Measurements from ENCODE around the gene LGR4.
"Not testable (repeated sequence)": the region's sequence is repeated elsewhere in the genome, so short reads cannot be mapped to it uniquely, and the experiment has no call there.

LGR4 gene, protein sequence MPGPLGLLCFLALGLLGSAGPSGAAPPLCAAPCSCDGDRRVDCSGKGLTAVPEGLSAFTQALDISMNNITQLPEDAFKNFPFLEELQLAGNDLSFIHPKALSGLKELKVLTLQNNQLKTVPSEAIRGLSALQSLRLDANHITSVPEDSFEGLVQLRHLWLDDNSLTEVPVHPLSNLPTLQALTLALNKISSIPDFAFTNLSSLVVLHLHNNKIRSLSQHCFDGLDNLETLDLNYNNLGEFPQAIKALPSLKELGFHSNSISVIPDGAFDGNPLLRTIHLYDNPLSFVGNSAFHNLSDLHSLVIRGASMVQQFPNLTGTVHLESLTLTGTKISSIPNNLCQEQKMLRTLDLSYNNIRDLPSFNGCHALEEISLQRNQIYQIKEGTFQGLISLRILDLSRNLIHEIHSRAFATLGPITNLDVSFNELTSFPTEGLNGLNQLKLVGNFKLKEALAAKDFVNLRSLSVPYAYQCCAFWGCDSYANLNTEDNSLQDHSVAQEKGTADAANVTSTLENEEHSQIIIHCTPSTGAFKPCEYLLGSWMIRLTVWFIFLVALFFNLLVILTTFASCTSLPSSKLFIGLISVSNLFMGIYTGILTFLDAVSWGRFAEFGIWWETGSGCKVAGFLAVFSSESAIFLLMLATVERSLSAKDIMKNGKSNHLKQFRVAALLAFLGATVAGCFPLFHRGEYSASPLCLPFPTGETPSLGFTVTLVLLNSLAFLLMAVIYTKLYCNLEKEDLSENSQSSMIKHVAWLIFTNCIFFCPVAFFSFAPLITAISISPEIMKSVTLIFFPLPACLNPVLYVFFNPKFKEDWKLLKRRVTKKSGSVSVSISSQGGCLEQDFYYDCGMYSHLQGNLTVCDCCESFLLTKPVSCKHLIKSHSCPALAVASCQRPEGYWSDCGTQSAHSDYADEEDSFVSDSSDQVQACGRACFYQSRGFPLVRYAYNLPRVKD

GRCh38 chr11:27472398-27473016 lies at the start of gene LGR4:
Gene LGR4, minus strand, starts transcription at chr11:27472790. Its CDS starts 488 bp downstream, at chr11:27472302.
- peak; percentile 95 for DNase-seq

- no peak for DNase-seq
Measured at GRCh38 chr11:27520226-27520625, 47.6 kb upstream of the LGR4 start.

DNA sequence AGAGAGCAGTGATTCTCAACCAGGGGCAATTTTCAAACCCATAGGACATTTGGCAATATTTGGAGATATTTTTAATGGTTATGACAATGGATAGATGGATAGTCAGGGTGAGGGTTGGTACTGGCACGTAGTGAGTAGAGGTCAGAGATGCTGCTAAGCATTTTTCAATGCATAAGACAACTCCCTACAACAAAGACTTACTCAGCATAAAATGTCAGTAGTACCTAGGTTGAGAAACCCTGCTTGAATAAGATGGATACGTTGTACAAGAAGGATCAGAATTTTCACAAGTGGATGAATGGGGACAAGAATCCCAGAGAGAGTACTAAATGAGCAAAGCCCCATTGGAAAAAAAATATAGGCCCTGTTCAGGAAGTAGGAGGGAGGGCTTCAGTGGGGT lies 45.9 kb upstream of the LGR4 start:
- no peak for DNase-seq

GRCh38 chr11:27517490-27517889 lies 44.9 kb upstream of the LGR4 start:
- DNase-seq: not testable (repeated sequence)

DNA sequence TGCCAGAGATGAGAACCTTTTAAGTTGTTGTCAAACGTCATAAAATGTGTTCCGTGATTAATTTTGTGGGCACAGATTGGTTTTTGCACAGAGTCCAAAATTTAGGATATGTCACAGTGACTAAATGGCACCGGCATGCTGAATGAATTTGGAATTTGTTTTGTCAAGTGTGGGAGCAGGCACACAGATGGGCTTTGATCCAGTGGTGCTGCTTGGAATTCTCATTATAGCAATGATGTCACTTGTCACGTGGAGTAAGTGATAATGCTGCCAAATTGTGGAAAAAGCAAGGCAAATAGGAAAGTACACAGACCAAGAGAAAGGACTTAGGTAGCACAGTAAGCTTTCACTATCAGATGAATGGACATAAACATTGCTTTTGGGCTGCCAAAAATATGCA lies 42.0 kb upstream of the LGR4 start:
- no peak for DNase-seq

- no peak for DNase-seq
Measured at GRCh38 chr11:27514076-27514475, 41.5 kb upstream of the LGR4 start.

- DNase-seq: no peak
Measured at GRCh38 chr11:27513389-27513788, 40.8 kb upstream of the LGR4 start.

GRCh38 chr11:27512238-27512637 lies 39.6 kb upstream of the LGR4 start:
- DNase-seq: no peak

GRCh38 chr11:27509908-27510307 lies 37.3 kb upstream of the LGR4 start:
- no peak for DNase-seq

DNA sequence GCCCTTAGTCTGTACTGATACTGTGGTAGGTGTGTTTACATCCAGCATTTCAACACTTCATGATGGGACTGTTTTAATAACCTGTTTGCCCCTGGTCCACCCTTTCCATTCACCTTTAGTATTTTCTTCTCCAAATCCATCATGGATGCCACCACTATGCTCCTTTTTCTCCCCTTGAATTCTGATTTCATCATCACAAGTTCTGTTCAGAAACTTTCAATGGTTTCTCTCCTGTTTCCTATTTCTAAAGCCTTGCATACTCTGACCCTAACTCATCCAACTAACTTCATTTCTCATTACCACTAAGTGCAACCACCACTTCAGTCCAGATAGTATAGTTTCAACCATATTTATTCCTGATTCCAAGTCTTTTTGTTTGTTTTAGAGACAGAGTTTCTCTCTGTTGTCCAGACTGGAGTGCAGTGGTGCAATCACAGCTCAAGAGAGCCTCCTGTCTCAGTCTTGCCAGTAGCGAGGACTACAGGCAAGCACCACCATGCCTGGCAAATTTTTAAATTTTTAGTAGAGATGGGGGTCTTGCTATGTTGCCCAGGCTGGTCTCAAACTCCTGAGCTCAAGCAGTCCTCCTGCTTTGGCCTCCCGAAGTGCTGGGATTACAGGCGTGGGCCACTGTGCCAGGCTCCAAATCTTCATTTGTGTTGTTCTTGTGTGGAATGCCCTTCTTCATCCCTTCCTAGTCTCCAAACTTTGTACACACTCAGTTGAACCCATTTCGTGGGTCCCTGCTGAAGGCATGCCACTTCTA lies 35.1 kb upstream of the LGR4 start:
- no peak for DNase-seq

GRCh38 chr11:27506200-27507182 lies 33.9 kb upstream of the LGR4 start, which contains the start of gene LIN7C:
Gene LIN7C, minus strand, starts transcription at chr11:27506769. Its CDS starts 17 bp downstream, at chr11:27506752.
- DNase-seq: peak; percentile 98

DNA sequence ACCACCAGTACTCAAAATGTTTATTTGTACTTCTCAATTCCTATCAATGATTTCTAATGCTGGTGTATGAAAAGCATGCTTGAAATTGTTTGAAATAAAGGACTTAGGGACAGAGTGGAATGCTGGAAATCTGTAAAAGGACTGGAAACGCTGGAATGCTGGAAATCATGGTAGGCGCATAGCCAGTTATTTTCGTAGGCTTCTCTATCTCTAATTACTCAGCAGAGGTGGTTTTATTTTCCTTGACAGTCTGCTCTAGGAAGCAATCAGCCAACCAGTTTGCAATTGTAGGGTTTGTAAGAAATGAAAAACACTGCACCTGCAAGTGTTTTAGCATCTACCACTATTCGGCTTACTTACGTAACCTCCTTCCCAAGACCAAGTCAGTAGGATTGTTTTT lies 33.2 kb upstream of the LGR4 start:
- DNase-seq: no peak

GRCh38 chr11:27504205-27504604 lies 31.6 kb upstream of the LGR4 start:
- DNase-seq: no peak

- DNase-seq: no peak
Measured at GRCh38 chr11:27501100-27501499, 28.5 kb upstream of the LGR4 start.

GRCh38 chr11:27497911-27498310 lies 25.3 kb upstream of the LGR4 start:
- DNase-seq: no peak

DNA sequence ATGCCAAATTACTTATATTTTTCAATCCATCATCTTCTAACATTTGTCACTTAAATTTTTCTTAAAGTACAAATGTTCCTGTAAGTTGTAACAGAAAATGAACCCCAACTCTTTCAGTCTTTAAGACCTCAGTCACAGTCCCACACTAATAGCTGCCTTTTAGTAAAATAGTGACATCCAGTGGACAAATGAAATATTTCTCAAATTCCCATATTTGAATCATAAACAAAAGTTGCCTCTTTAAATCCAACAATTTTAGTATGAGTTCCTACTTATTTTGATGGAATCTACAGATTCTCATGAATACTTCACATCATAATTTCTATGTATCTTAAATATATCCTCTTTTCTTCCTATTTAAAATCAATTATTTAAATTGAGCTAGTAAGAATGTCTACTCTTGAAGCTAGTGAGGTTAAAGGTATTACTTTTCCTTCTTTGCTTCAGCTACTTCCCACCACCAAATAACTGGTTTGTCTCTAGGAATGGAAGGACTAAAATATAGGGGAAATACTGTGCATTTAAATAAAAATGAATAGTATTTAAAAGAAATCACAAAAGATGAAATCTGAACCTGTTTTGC lies 24.8 kb upstream of the LGR4 start:
- DNase-seq: no peak

- no peak for DNase-seq
Measured at GRCh38 chr11:27496461-27496860, 23.9 kb upstream of the LGR4 start.

- no peak for DNase-seq
Measured at GRCh38 chr11:27495710-27496300, 23.2 kb upstream of the LGR4 start.

- no peak for DNase-seq
Measured at GRCh38 chr11:27489092-27489491, 16.5 kb upstream of the LGR4 start.

DNA sequence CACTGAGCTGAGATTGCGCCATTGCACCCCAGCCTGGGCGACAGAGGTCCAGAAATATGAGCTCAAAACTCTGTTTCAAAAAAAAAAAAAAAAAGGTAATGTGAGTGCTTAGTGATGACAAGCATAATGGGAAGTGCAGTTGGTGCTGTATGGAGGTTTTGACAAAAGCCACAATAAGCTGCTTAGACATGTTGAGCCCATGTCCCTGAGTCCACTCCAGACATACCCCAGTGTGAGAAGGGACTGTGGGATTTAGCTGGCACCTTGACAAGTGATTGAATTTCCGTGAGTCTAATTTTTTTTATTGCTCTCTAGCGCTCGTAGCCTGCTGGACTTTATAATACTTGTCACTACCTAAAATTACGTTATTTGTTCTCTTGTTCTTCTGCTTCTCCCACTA lies 15.1 kb upstream of the LGR4 start:
- no peak for DNase-seq
